NCI-H510A treated with DMSO at 0.1 percent for 48 hours (cell line): ENCODE measurements around the gene LIFR.

ENCODE experiments used
- DNase-seq: peaks from one replicate; lab custom pipeline; 2025; lab: John Stamatoyannopoulos, UW

Gene LIFR

DNA sequence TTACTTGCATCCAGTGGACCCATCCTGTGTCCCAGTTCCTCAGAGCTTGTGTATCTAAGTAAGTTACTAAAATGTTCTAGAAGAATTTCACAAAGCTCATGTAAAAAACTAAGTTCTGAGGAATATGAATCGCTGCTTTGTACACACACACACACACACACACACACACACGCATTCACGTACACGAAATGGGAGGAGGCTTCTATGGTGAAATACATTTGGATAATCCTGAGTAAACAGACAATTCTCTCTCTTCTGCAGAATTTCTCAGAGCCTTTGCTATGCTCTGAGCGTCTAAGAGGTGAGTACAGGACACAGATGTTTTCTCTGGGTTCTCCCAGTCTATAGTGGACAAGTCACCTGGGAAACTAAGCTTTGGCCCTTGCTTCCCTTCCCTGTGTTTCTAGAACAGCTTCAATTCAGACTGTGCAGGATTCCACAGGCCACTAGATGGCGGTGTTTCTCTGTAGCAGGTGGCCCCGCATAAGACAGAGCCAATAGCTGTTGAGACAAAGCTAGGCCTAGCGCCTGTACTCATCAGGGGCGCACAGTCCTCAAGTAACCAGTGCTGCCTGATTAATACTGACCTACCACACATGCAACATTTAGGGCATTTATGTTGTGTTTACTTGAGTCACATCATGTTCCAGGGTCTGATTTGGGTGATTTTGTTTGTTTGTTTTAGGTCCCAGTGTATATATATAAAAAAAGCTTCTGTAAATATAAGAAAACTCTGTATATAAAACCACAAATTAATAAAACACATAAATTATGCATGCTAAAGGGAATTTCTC is 114.8 kb downstream of the LIFR start:
- DNase-seq, result peak; percentile 99

DNA sequence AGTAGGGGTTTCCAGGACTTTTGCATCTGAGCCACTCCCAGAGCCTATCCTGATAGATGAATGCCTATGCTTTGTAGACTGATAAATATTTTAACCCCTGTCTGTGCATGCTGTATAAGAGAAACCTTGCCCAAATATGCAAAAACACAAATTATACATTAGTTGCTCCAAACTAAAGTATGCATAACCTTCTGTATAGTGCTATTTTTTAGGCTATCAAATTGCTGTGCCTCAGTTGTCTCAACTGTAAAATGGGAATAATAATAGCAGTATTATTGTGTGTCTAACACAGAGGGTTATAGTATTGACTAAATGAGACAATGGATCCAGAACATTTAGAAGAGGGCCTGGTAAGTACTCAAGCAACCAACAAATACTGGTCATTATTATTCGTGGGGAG is 117.7 kb downstream of the LIFR start:
- DNase-seq, result no peak

DNA sequence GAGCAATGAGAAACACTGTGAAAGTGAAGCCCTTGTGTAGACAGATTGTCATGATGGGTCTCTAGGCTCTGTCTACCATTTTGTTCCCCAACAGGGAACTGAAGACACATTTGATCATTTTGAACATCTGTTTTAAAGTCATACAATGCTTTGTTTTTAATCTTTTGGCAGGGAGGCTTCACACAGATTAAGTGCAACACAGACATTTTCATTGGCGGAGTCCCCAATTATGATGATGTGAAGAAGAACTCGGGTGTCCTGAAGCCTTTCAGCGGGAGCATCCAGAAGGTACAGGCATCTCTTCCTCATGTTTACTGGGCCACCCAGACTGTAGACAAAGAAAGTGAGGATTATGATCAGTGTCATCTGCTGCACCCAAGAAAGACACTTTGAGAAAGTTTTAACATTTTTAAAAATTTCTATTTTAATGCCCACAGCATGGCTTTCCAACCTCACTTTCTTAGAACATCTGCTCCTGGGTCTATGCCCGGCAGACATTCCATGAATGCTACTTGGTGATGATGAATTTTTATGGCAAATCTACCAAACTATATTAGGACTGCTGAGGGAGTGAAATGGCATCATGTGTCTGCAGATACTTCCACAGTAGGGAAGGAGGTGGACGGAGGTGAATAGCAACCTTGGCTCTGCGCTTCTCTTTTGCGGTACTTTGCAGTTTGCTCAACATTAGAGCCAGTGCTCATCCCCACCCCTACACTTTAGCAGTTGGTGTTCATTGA is 121.3 kb downstream of the LIFR start:
- no peak for DNase-seq

- no peak for DNase-seq
These were observed 123.1 kb downstream of the LIFR start for GRCh38 chr5:38433160-38433861.

DNA sequence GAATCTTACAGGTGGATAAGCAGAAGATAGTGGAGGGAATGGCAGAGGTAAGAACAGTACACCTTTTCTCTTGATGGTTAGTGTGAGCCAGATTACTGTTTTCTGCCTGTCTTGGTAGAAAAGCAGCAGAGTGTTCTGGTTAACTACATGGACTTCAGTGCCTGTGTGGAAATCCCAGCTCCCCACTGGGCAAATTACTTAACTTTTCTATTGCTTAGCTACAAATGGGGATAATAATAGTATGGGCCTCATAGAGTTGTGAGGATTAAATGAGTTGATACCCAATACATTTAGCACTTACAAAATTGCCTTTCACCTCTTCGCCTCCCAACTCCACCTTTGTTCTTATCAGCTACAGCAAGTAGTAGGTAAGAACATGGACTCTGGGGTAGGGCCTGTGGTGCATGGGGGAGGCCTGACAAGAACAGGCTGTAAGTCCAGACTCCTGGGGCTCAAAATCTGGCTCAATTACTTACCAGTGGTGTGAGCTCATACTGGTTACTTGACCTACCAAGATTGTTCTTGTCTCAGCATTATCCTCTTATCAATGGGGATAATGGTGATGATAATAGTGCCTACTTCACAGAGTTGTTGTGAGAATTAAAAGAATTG is 125.1 kb downstream of the LIFR start:
- no peak for DNase-seq

- DNase-seq, result peak; percentile 56
These were observed 129.2 kb downstream of the LIFR start for GRCh38 chr5:38426986-38427950.

- peak; percentile 7 for DNase-seq
These were observed 130.0 kb downstream of the LIFR start for GRCh38 chr5:38426490-38426889.
